Lung microvascular endothelial cell (primary cell): ENCODE data around the gene THAP7. TPM values are rescaled to one million over a fixed set of nuclear protein-coding genes. Genes with fewer than 3 reads are reported as not detected.
A peak's percentile ranks its signal among the peaks of the same experiment; 100 is the strongest.

Experiments
- DNase-seq, 2 donors: peaks; one replicate each; pipeline versions ENCODE4 v3.0.0 to v3.0.0-alpha.2; 2010; ENCODE audit warnings: low read depth in 2 of 2
- total RNA-seq: library from RNA; depleted of rRNA; stranded (reverse); fragments of >200 nt; gene quantifications from 2 replicates; pipeline ENCODE4 v1.2.1, GENCODE V29; 2014

The THAP7 gene
- total RNA-seq, 1 donor from 2014 or later = 14.9 TPM

DNA sequence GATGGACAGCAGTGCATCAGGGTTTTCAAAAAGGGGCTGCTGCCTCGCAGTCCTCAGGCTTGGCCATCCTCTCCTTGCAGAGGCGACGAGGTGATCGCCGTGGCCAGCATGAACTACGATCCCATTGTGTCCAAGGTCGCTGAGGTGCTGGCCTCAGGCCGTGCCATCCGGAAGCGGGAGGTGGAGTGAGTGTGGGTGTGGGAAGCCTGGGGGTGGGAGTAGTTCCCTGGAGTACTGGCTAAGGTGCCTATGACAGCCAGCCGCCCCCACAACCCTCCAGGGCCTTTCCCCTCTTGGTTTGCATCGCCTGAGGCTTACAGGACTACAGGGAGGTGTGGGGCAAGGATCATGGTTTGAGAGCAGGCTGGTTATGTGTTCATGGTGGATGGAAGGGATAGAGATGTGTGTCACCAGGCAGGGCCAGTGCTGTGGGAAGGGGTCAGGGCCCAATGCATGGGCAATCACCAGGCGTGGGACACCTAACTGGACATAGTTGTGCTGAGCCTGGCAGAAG, 21.9 kb downstream of the THAP7 start:
- no peak for DNase-seq

DNA sequence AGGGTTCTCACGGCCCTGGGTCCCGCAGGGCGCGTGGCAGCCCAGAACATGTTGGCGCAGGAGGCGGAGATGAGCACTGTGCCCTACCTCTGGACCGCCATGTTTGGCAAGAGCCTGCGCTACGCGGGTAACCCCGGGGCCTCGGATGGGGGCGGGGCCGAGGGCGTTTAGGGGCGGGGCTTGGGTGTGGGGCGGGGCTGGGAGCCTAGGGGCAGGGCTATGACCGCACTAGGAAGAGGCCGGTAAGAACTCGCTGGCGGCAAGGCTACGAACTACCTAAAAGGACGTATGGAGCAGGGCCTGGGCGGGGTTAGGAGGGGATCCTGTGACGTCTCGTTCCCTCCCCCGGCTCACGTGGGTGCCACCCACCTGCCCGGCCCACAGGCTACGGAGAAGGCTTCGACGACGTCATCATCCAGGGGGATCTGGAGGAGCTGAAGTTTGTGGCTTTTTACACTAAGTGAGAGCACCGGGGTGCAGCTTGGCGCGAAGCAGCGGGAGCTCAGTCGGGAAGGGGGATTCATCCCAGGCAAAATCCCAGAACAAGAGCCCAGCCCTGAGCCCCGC, 22.6 kb downstream of the THAP7 start:
- DNase-seq = peak; percentile 81

DNA sequence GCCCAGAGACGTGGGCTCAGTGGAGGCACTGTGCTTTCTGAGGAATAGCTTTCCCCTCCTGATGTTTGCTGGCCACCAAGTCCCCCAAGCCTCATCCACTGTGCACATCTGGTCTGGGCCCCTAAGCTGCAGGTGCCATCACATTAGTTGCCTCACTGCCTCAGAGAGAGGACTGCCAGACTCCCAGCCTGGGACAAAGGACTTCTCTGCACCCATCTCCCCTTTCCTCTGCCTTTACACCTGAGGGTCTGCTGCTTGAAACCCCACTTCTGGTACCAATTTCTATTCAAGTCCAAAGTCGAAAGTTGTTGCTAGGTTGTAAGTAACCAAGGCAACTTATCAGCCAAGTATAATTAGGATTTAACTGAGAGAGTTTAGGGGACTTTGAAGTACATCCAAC, 23.5 kb downstream of the THAP7 start:
- no peak for DNase-seq

DNA sequence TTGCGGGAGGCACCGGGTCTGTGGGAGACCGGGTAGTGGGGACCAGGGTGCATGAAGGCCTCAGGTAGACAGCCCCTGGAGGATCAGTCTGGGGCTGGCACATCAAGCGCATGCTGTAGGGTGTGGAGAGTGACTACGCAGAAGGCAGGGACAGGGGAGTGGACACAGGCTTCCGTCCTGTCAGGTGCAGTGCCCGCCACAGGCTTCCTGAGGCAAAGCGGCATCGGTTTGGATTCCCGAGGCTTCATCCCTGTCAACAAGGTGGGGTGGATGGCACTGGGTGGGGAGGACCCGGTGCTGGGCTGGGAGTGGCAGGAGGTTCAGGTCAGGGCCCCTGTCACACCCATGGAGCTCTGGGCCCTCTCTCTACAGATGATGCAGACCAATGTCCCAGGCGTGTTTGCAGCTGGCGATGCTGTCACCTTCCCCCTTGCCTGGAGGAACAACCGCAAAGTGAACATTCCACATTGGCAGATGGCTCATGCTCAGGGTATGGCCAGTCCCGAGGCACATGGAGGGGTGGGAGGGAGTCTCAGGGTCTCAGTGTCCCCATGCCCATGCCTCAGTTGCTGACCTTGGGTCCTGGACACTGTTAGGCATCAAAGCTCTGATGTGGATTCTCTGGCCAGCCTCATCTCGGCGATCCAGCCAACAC, 24.3 kb downstream of the THAP7 start:
- DNase-seq = no peak

DNA sequence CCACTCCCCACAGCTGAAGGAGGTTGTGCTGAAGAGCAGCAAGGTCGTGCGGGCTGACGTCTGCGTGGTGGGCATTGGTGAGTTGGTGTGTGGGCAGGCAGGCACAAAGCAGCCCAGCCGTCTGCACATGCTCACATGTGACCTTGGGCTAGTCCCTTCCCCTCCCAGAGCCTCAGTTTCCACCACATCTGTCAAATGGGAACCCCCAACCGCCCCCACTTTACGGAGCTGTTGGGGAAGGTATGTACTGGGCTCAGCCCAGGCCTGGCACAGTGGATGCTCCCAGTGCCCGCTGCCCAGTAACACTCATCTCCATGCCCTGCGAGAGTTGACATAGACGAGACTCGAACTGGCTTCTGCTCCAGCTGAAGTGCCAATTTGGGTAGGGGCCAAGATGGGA, 24.9 kb downstream of the THAP7 start:
- no peak for DNase-seq

DNA sequence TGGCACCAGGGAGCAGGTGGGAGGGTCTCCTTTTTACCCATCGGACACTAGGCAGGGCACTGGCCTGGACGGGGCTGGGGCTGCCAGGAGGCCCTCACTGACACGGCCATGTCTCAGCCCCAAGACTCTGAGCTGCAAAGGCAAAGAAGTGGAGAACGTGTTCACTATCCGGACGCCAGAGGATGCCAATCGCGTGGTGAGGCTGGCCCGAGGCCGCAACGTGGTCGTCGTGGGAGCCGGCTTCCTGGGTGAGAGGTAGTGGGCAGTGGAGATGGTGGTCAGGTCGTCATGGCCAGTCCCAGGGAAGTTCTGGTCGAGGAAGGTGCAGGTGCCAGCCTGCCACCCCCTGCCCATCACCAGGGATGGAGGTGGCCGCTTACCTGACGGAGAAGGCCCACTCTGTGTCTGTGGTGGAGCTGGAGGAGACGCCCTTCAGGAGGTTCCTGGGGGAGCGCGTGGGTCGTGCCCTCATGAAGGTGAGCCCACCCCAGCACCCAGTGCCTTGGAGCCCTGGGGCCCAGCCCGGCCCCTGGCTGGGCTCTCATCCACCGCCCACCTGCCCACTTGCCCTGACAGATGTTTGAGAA, 25.5 kb downstream of the THAP7 start:
- DNase-seq = no peak

DNA sequence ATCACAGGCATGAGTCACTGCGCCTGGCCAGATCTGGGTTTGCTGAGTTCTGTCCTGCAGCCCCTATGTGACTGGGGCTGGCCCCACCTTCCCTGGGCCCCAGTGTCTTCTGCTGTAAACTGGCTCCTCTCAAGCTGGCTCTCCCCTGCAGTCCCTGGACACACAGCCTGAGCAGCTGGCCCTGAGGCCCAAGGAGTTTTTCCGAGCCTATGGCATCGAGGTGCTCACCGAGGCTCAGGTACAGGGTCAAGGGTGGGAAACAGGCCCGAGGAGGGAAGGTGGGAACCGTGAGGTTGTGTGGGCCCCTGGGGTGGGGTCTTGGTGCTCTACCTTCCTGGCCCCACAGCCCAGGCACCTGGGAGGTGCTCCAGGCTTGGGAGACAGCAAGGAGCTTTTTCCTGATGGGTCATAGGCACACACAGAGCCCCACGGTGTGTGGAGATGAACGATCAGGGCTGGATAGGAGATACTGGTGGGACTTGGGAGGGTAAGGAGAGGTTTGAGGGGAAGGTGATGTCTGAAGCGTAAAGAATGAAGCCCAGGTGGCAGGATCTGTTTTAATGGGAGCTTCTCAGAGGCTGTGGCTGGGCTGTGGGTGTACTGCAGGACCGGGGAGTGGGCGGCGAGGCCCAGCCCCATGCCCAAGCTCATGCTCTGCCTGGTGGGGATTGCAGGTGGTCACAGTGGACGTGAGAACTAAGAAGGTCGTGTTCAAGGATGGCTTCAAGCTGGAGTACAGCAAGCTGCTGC, 26.2 kb downstream of the THAP7 start:
- no peak for DNase-seq

DNA sequence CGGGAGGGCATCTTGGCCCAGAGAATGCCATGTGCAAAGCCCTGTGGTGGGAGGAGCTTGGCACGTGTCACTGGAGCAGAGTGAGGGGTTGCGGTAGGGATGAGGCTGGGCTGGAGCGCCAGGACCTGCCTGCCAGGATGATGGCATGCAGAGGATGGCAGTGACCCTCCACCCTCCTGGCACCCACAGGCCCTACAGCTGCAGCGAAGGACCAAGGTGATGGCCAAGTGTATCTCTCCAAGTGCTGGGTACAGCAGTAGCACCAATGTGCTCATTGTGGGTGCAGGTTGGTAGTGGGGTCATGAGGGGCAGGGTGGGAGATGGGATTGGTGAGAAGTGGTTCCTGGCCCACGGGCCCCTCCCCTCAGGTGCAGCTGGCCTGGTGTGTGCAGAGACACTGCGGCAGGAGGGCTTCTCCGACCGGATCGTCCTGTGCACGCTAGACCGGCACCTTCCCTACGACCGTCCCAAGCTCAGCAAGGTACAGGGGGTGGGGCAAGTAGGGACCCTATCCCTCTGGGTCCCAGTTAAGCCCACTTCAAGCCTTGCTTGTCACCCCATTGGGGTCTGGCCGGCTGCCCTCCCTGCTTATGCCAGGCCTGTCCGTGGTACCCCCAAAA, 27.5 kb downstream of the THAP7 start:
- DNase-seq = no peak

DNA sequence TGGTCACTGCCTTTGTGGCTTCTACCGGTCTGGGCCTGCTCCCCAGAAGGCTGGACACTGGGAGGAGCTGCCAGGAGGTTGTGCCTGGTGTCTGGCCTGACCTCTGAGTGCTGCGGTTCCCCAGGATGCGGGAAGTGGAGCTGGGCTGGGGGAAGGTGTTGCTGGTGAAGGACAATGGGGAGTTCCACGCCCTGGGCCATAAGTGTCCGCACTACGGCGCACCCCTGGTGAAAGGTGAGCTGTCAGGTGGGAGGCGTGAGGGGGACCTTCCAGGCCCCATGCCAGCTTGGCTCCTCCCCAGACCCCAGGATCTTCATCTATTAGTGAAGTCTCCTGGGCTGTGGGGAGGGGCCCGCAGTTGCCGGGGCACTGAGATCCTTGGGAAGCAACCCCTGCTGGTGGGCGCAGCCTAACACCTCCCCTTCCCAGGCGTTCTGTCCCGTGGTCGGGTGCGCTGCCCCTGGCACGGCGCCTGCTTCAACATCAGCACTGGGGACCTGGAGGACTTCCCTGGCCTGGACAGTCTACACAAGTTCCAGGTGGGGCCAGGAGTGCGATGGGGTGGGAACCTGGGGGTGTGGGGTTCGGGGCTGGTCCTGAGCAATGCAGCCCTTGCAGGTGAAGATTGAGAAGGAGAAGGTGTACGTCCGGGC, 28.2 kb downstream of the THAP7 start:
- no peak for DNase-seq

DNA sequence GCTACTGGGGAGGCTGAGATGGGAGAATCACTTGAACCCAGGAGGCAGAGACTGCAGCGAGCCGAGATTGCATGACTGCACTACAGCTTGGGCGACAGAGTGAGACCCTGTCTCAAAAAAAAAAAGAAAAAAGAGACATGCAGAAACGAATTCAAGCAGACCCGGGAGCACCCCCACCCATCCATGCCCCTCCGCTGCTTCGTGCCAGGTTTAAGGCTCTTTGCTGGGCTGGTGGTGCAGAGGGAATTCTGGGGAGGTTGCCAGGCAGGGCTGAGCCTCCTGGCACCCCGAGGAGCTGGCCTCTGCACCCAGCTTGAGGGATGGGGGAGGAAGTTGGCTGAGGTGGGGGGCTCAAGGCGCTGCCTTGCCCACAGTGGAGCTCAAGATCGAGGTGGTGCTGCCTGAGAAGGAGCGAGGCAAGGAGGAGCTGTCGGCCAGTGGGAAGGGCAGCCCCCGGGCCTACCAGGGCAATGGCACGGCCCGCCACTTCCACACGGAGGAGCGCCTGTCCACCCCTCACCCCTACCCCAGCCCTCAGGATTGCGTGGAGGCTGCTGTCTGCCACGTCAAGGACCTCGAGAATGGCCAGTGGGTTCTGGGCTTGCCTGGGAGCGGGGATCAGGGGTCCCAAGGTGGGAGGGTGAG, 28.9 kb downstream of the THAP7 start:
- DNase-seq = no peak

DNA sequence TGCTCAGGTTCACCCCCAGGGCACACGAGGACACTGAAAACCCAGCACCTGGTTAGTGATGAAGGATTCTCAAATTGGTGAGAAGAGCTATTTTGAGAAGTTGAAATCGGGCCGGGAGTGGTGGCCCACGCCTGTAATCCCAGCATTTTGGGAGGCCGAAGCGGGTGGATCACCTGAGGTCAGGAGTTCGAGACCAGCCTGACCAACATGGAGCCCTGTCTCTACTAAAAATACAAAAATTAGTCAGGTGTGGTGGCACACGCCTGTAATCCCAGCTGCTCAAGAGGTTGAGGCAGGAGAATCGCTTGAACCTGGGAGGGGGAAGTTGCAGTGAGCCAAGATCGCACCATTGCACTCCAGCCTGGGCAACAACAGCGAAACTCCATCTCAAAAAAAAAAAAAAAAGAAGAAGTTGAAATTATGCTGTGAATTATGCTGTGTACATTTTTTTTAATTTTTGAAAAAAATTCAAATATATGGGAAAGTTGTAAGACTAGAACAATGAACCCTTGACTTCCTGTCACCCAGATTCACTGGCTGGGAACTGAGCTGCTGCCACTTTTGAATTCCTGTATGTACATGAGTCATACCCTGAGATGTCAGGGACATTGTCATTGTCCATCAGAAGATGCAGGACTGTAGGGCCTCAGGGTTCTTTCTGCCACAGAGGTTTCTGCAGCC, 29.8 kb downstream of the THAP7 start:
- peak in 1 of 2 donors; percentile 32 for DNase-seq

DNA sequence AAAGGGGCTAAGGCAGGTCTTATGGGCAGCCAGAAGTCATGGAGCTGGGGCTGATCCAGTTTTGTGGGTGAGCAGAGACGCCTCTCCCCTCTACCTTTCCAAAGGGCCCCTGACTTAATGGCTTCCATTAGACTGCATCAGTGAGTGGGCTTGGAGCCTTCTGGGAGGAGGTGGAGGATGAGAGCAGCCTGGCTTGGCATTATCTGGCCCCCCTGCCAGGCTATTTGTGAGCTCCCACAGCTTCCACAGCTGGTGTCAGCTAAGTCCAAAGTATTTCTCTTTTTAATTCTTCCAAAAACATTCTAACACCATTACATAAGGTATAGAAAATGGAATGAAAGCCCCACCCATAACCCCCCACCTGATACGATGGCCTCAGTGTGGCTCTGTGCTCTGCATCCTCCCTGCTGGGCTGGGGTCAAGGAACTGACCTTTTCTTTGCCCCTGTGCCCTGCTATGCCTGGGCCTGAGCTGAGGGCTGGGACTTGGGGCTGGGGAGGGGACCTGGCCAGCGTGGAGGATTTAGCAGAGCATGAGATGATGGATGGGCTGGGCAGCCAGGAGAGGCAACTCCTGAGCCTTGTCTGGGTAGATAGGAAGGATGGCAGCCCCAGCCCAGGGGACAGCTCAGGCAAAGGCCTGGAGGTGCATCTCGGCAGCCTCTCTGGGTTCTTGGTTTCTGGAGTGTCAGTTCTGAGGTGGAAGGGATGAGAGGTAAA, 30.8 kb downstream of the THAP7 start:
- DNase-seq = no peak

DNA sequence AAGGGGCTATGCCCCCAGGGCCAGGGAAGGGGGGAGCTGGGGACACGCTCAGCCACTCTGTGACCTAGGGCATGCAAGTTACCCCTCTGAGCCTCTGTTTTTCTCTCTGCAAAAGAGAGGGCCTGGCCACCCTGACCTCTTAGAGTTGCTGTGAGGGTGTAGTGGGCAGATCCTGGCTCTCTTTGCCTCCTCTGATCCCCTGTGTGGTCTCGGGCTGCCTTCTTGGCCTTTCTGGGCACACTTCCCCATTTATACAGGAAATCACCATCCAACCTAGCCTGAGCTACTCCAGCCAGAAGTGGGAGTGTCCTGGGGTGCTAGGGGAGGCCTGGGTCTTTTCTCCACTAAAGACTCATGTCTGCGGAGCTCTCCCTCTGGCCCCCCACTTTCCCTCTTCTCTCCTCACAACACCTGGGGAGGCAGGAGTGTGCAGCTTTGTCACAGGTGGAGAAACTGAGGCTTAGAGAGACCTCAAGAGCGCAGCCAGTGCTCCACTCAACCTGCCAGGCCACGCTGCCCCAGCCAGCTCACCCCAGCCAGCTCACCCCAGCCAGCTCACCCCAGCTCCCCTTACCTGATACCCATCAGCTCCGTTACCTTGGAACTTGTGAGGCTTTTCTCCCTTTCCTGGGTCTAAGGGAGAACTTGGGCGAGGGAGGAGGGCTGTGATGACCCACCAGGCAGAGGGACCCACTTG, 33.5 kb downstream of the THAP7 start:
- DNase-seq = no peak

DNA sequence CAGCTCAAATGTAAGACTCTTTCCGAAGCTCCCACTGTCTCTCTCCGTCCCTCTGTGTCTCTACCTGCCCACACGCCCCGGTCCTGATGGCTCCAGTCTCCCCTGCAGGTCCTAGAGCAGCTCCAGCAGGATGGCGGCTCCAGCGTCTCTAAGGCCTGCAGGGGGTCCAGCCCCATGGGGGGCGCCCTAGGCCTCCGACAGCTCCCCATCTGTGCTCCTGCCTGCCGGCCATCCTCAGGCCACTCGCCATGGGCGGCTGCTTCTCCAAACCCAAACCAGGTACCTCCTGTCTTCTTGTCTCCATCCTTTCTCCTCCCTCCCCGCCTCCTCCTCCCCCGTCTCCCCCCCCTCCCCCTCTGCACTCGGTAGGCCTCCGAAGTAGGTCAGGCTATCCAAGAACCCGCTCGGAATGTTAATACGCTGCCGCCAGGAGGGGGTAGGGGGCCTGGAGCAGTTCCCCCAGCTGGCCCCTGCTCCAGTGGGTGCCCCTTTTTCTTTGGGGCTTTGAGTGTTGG, 34.2 kb downstream of the THAP7 start:
- DNase-seq = no peak

DNA sequence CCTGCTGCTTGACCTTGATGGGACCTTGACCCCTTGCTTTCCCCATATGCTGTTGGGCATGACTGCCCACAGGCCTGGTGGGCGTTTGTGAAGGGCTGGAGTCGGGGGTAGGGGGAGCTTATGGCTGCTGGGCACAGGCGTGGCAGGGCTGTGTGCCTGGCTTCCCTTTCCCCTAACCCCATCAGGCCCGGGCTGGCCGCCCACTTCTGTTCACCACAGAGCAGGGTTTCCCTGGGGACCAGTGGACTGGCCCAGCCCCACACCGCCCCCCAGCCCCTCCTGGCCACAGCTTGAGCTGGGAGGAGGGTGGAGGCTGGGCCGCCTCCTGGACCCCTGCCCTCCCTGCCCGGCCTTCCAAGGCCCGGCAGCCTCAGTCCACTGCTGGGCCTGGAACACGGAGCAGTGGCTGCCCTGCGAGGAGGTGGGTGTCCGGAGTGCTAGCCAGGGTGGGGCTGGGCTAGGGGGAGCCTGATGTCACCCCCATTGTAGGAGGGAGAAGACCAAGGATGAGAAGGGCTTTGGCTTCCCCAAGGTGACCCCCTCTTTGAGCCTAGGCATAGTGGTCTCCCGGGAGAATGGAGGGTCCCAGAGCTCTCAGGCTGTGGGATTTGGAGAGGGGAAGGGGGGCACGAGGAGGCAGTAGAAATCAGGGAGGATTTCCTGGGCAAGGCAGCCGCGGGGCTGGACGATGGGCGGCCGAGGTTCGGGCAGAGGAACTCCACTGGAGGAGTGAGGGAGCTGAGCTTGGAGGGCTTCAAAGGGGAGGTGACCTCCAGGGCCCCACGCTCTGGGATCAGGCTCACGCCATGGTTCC, 34.8 kb downstream of the THAP7 start, which contains the start of gene AIFM3:
AIFM3 (plus strand) TSS at position 373 of the 814 bp plus-strand sequence. CDS start 690 bp downstream, outside the sequence.
- DNase-seq = no peak

DNA sequence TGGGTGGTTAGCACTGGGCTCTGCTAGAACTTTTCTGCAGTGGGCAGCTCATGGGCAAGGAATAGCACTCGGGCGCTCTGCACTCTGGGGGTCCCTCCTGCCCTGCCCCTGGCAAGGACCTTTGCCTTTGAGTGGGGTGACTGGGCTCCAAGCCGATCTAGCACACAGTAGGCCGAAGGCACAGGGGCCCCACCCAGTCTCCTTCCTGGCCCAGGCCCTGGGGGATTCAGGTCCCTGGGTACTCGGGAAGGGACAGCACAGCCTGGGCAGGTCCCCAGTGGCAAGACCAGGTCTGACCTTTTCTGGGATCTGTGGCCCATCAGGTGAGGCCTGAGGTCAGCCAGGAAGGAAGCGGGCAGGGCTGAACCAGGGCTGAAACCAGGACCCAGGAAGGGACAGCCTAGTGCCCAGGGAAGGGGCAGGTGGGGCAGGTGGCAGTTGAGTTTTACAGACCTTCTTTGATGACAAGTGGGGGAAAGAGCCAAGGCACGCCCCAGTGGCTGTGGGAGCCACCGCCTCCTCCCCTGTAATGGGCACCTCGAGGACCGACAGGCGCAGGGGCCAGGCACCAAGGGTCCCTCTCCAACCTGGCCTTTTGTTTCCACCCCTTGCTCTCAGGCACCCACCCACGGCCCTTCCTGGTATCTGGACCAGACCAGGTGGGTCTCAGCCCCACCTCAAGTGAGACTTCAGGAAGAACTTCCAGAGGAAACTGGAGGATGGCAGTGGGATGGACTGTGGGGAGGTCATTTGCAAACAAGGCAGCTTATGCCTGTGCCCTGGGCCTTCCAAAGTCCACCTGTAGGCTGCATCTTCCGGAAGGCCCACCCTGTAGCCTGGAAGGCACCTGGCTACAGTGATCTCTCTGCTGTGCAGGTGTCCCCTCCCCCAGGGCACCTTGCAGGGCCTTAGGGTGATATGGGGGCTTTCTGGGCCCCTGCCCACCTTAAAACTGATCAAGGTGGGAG, 35.7 kb downstream of the THAP7 start:
- no peak for DNase-seq
